K562 (cell line): ENCODE results near the gene MAGI2. TPM values are rescaled to one million over a fixed set of nuclear protein-coding genes. Genes with fewer than 3 reads are reported as not detected.

Source experiments
- ATAC-seq: fragments of 200-7000 bp; cut with Tn5 transposase; 3 replicates; pipeline ENCODE4 v1.9.1; 2020; ENCODE audit warnings: moderate library complexity
- BruUV-seq: library from RNA; stranded (reverse); fragments of 400-500 nt; replicated peaks from 2 replicates; lab custom pipeline; 2021; lab: Mats Ljungman, UMichigan
- CTCF ChIA-PET: fragments of 300-600 bp; formaldehyde crosslinking; extraction: SDS; loops from one replicate; lab custom pipeline; 2021; ENCODE audit warnings: low intra/inter-chr PET ratio; lab: Yijun Ruan, JAX
- POLR2A ChIA-PET: fragments of 300-600, 350-650 bp; sonication (Branson Sonifier 250); formaldehyde crosslinking; extraction: SDS; loops from one replicate; lab custom pipeline; 2021; ENCODE audit warnings: antibody characterized with exemption, inconsistent platforms; lab: Yijun Ruan, JAX
- DNase-seq, 4 experiments: peaks; one replicate each; pipeline versions ENCODE4 v3.0.0 to v3.0.0-alpha.2; 2011 to 2018; ENCODE audit warnings: low spot score in 3 of 4, mixed read lengths in 3 of 4; ENCODE audit errors: extremely low read depth in 1 of 4
- FAIRE-seq: peaks from 2 replicates; lab custom pipeline; 2011; peaks lifted over from hg19 to GRCh38; lab: Jason Lieb, UNC
- H2AFZ ChIP-seq: 2 replicates; pipeline ENCODE4 v1.6.0; 2011; ENCODE audit warnings: low read depth, low read length, control low read depth, inconsistent platforms
- H3K27ac ChIP-seq: fragments of 200-600 bp; 3 replicates; pipeline ENCODE4 v1.8.0; 2011; ENCODE audit warnings: low read depth, mild to moderate bottlenecking, control low read depth, inconsistent platforms, low read length, moderate library complexity, mixed read lengths; ENCODE audit errors: extremely low read depth
- H3K27me3 ChIP-seq, 2 experiments: fragments of 300-600 bp in 1 of 2; 2 replicates in 1 of 2; 3 replicates in 1 of 2; pipeline versions ENCODE4 v1.6.0 to v1.8.0; 2011; ENCODE audit warnings: inconsistent platforms in 2 of 2, low read length in 2 of 2, mild to moderate bottlenecking in 1 of 2, mixed read lengths in 1 of 2, moderate library complexity in 1 of 2; ENCODE audit not compliant: control insufficient read depth in 2 of 2, insufficient read depth in 2 of 2
- H3K36me3 ChIP-seq: fragments of 300-600 bp; 3 replicates; pipeline ENCODE4 v1.8.0; 2011; ENCODE audit warnings: mild to moderate bottlenecking, low read length, inconsistent platforms; ENCODE audit not compliant: control insufficient read depth, insufficient read depth
- H3K4me1 ChIP-seq, 2 experiments: fragments of 200-600 bp in 1 of 2; replicated peaks in 1 of 2; 2 replicates in 1 of 2; 3 replicates in 1 of 2; pipeline versions ENCODE4 v1.5.1 to v1.8.0; 2011; ENCODE audit warnings: inconsistent platforms in 2 of 2, low read length in 2 of 2, mild to moderate bottlenecking in 1 of 2, mixed read lengths in 1 of 2, moderate library complexity in 1 of 2; ENCODE audit not compliant: control insufficient read depth in 2 of 2, insufficient read depth in 2 of 2
- H3K4me2 ChIP-seq: 2 replicates; pipeline ENCODE4 v1.6.1; 2011; ENCODE audit warnings: low read length, control low read depth, inconsistent platforms, mixed read lengths; ENCODE audit not compliant: insufficient read depth
- H3K4me3 ChIP-seq: fragments of 200-600 bp; sonication (generic), shearing (Covaris generic); 2 replicates; pipeline ENCODE4 v1.5.1; 2016; ENCODE audit warnings: control low read depth, inconsistent platforms
- H3K79me2 ChIP-seq: fragments of 200-600 bp; 3 replicates; pipeline ENCODE4 v1.8.0; 2011; ENCODE audit warnings: low read length, inconsistent platforms; ENCODE audit not compliant: control insufficient read depth, insufficient read depth
- H3K9ac ChIP-seq, 2 experiments: 2 replicates each; pipeline versions ENCODE4 v1.6.0 to v1.6.1; 2011; ENCODE audit warnings: low read depth in 2 of 2, low read length in 2 of 2, control low read depth in 1 of 2, inconsistent platforms in 1 of 2, mild to moderate bottlenecking in 1 of 2, mixed read lengths in 1 of 2; ENCODE audit not compliant: insufficient read depth in 1 of 2
- H3K9me1 ChIP-seq: one replicate; pipeline ENCODE4 v1.6.0; 2011; ENCODE audit warnings: inconsistent platforms, mild to moderate bottlenecking, low read length, moderate library complexity; ENCODE audit not compliant: control insufficient read depth, insufficient read depth
- H3K9me3 ChIP-seq: replicated peaks from 2 replicates; pipeline ENCODE4 v1.5.1; 2011; ENCODE audit warnings: low read depth, low read length, inconsistent platforms; ENCODE audit not compliant: control insufficient read depth, insufficient read depth
- H4K20me1 ChIP-seq: replicated peaks from 2 replicates; pipeline ENCODE4 v1.6.1; 2011; ENCODE audit warnings: low read length, inconsistent platforms, mixed read lengths; ENCODE audit not compliant: control insufficient read depth, insufficient read depth
- BCOR ChIP-seq: fragments of 450-650 bp; IDR thresholded peaks from 2 replicates; pipeline ENCODE4 v1.6.1; 2016
- CEBPB ChIP-seq: fragments of 450-650 bp; IDR thresholded peaks from 2 replicates; pipeline ENCODE4 v1.6.1; 2016; ENCODE audit warnings: missing genetic modification characterization, missing compliant biosample characterization
- NFXL1 ChIP-seq: fragments of 450-650 bp; formaldehyde crosslinking; IDR thresholded peaks from 2 replicates; pipeline ENCODE4 v1.4.0; 2021; ENCODE audit warnings: mild to moderate bottlenecking
- PYGO2 ChIP-seq: fragments of 450-650 bp; IDR thresholded peaks from 2 replicates; pipeline ENCODE4 v1.6.1; 2016; ENCODE audit warnings: mild to moderate bottlenecking, missing genetic modification characterization, moderate library complexity, missing compliant biosample characterization
- SOX6 ChIP-seq: fragments of 450-650 bp; IDR thresholded peaks from 2 replicates; pipeline ENCODE4 v1.6.1; 2014; ENCODE audit warnings: mild to moderate bottlenecking
- XRCC3 ChIP-seq: fragments of 450-650 bp; IDR thresholded peaks from 2 replicates; pipeline ENCODE4 v1.6.1; 2017; ENCODE audit warnings: mild to moderate bottlenecking, moderate library complexity
- ZNF140 ChIP-seq: fragments of 250-450 bp; sonication (Bioruptor Pico); IDR thresholded peaks from 2 replicates; pipeline ENCODE4 v1.8.0; 2021; ENCODE audit warnings: moderate library complexity, mild to moderate bottlenecking, inconsistent platforms
- ZNF23 ChIP-seq: fragments of 250-450 bp; sonication (Bioruptor Pico); IDR thresholded peaks from 2 replicates; pipeline ENCODE4 v1.4.0; 2020; ENCODE audit warnings: mild to moderate bottlenecking
- ZNF512 ChIP-seq: IDR thresholded peaks from 2 replicates; pipeline ENCODE4 v1.6.1; 2016; ENCODE audit warnings: missing genetic modification characterization, missing compliant biosample characterization
- WGBS: fragments of 100-300 bp; shearing (Covaris generic); methylation state at CpG from one replicate; pipeline ENCODE4 v1.1.6; 2016; ENCODE audit warnings: low coverage, mixed read lengths; ENCODE audit not compliant: insufficient coverage; ENCODE audit errors: missing lambda C conversion rate; 5-methylcytosine and 5-hydroxymethylcytosine counted together
- in situ Hi-C: fragments of 300-500 bp; cut with MboI; formaldehyde crosslinking; loops from 4 replicates; pipeline ENCODE4 v1.15.0; 2018; ENCODE audit warnings: inconsistent platforms, mixed read lengths
- intact Hi-C: fragments of 100-400 bp; cut with micrococcal nuclease; formaldehyde crosslinking; loops from 2 replicates; pipeline ENCODE4 v1.14.2; 2022
- polyA plus RNA-seq, 8 experiments: library from polyadenylated mRNA; depleted of rRNA in 4 of 8; stranded (reverse) in 5 of 8; unstranded in 3 of 8; fragments of >200 nt; fragmentation: Nextera tagmentation in 2 of 8; fragmentation: Illumina TruSeq in 1 of 8; extraction: Ambion mirVana in 2 of 8; extraction: Trizol in 1 of 8; gene quantifications; 2 replicates each; pipeline versions ENCODE4 v1.2.1 to v1.2.3, GENCODE V29; 2011 to 2014; ENCODE audit warnings: inconsistent platforms in 1 of 8, missing spikeins in 1 of 8
- total RNA-seq, 7 experiments: library from RNA; depleted of rRNA in 6 of 7; stranded (reverse); fragments of >200 nt in 6 of 7; fragmentation: Illumina TruSeq in 2 of 7; extraction: Trizol in 2 of 7; gene quantifications; 2 replicates each; pipeline versions ENCODE4 v1.2.1 to v1.2.3, GENCODE V29; 2011 to 2021; ENCODE audit warnings: low replicate concordance in 1 of 7

The MAGI2 gene
- total and polyA plus RNA-seq, 9 of the 15 experiments (the other 6 are each of a cell fraction or from before 2014, with no cell fraction given) = 0.27 to 1.4 (median 0.70) TPM

GRCh38 chr7:79376299-79377025 is 77.0 kb downstream of the MAGI2 start:
- 0% methylated on average over 5 of the region's 5 CpGs for WGBS
- H3K9ac ChIP-seq = no peak overlapping the region
- no peak for DNase-seq
- no TSS peak for BruUV-seq
- no peak overlapping the region for H2AFZ ChIP-seq
- intact Hi-C loops (no loop called here), in situ Hi-C loops (no loop called here)
- no peaks in the 10 kb centered on the region for H4K20me1 ChIP-seq
- H3K27me3 ChIP-seq = no peaks in the 10 kb centered on the region
- CTCF ChIA-PET = no interaction called here
- H3K4me2 ChIP-seq = no peak overlapping the region
- no peaks in the 10 kb centered on the region for H3K79me2 ChIP-seq
- H3K4me1 ChIP-seq = no peaks in the 10 kb centered on the region
- no peaks in the 10 kb centered on the region for H3K9me1 ChIP-seq
- no peak overlapping the region for H3K27ac ChIP-seq
- H3K36me3 ChIP-seq = no peaks in the 10 kb centered on the region
- ATAC-seq = no peak
- peaks cover 2% of the 10 kb centered on the region for H3K9me3 ChIP-seq
- no peak for FAIRE-seq
- no peak for TF ChIP-seq ZNF140 (CRISPR knock-in tag)
- TF ChIP-seq BCOR = no peak
- TF ChIP-seq ZNF23 = no peak
- no peak for TF ChIP-seq PYGO2 (tag)
- no peak for TF ChIP-seq XRCC3
- TF ChIP-seq NFXL1 (CRISPR knock-in tag) = no peak
- POLR2A ChIA-PET = no interaction called here
- no peak overlapping the region for H3K4me3 ChIP-seq

- no TSS peak for BruUV-seq
- Histone ChIP-seq H3K36me3 (no peaks in the 10 kb centered on the region), H4K20me1 (no peaks in the 10 kb centered on the region), H2AFZ (no peak overlapping the region), H3K79me2 (no peaks in the 10 kb centered on the region), H3K27ac (no peak overlapping the region), H3K9me3 (no peaks in the 10 kb centered on the region; the same call in 1 of the 2 replicates), H3K9ac (no peak overlapping the region), H3K9me1 (no peaks in the 10 kb centered on the region), H3K4me2 (no peak overlapping the region), H3K27me3 (no peaks in the 10 kb centered on the region), H3K4me3 (no peak overlapping the region), H3K4me1 (no peaks in the 10 kb centered on the region)
- ChIA-PET CTCF (no interaction called here), POLR2A (no interaction called here)
- no peak for ATAC-seq
- WGBS = 0% methylated on average over 2 of the region's 2 CpGs
- FAIRE-seq = no peak
- intact Hi-C loops = no loop called here
- DNase-seq = no peak
- in situ Hi-C loops = no loop called here
- TF ChIP-seq SOX6 = no peak
- no peak for TF ChIP-seq CEBPB
- no peak for TF ChIP-seq ZNF512 (tag)
Measured at GRCh38 chr7:79361214-79361613, 92.3 kb downstream of the MAGI2 start.
